Measurements from ENCODE around the gene SEMA3A. TPM values are rescaled to one million over a fixed set of nuclear protein-coding genes. Genes with fewer than 3 reads are reported as not detected.

Gene SEMA3A
- total RNA-seq, 1 experiment from 2014 or later: 14.2 TPM

DNA sequence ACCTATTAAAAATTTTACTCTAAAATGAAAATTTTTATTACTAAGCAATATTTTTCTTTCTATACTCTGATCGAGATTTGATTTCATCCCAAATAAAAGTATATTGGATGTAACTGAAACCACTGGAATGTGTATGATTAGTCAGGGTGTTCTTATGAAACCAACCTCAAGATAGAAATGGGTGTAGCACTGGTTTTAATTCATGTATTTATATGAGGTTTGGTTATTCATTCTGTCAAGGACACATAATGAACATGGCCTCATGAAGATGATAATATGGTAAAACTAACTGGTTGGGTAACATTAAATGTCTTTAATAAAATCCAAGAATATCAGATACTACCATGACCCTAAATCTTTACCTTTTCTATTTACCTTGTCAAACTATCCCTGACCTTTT, 197.7 kb downstream of the SEMA3A start:
- H3K79me2 ChIP-seq (ENCODE audit: insufficient read depth, low read length): no peaks in the 10 kb centered on the region
- H3K27ac ChIP-seq (ENCODE audit: low read depth, low read length): no peak overlapping the region
- intact Hi-C loops (cut with micrococcal nuclease): no loop called here
- no peak for DNase-seq (ENCODE audit: low read depth, low spot score)
- ChIA-PET POLR2A (no interaction called here), CTCF (no interaction called here), RAD21 (ENCODE audit: low non-redundant PET in 1 of 2, low total read pairs in 2 of 2, uncharacterized antibody in 2 of 2, unreplicated experiment in 2 of 2) (no interaction called here)
- no peak for TF ChIP-seq CEBPB (IDR thresholded peaks at IDR 0.05; ENCODE audit: low read depth)
- TF ChIP-seq CBX3 (IDR thresholded peaks at IDR 0.05; ENCODE audit: low read depth): no peak
- no peak for TF ChIP-seq ZFX (IDR thresholded peaks at IDR 0.05)
- TF ChIP-seq, protein P1, sequence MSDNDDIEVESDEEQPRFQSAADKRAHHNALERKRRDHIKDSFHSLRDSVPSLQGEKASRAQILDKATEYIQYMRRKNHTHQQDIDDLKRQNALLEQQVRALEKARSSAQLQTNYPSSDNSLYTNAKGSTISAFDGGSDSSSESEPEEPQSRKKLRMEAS (IDR thresholded peaks at IDR 0.05): no peak
- TF ChIP-seq, protein P2, sequence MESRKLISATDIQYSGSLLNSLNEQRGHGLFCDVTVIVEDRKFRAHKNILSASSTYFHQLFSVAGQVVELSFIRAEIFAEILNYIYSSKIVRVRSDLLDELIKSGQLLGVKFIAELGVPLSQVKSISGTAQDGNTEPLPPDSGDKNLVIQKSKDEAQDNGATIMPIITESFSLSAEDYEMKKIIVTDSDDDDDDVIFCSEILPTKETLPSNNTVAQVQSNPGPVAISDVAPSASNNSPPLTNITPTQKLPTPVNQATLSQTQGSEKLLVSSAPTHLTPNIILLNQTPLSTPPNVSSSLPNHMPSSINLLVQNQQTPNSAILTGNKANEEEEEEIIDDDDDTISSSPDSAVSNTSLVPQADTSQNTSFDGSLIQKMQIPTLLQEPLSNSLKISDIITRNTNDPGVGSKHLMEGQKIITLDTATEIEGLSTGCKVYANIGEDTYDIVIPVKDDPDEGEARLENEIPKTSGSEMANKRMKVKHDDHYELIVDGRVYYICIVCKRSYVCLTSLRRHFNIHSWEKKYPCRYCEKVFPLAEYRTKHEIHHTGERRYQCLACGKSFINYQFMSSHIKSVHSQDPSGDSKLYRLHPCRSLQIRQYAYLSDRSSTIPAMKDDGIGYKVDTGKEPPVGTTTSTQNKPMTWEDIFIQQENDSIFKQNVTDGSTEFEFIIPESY (IDR thresholded peaks at IDR 0.05; ENCODE audit: extremely low read depth, insufficient replicate concordance, low read length): no peak
- TF ChIP-seq EZH2 (IDR thresholded peaks at IDR 0.05): no peak
- no peak for TF ChIP-seq TCF7L2 (IDR thresholded peaks at IDR 0.05; ENCODE audit: borderline replicate concordance, extremely low read depth, insufficient read depth, insufficient read length)
- no peak for TF ChIP-seq POLR2AphosphoS5 (IDR thresholded peaks at IDR 0.05; ENCODE audit: low read depth, low read length)
- TF ChIP-seq RAD21 (IDR thresholded peaks at IDR 0.05; ENCODE audit: low read depth): no peak
- TF ChIP-seq POLR2A (IDR thresholded peaks at IDR 0.05; ENCODE audit: borderline replicate concordance, extremely low read depth, insufficient read depth, insufficient read length): no peak
- no peak for TF ChIP-seq ELF1 (IDR thresholded peaks at IDR 0.05; ENCODE audit: borderline replicate concordance, low read depth)
- no peak for TF ChIP-seq FOSL1 (IDR thresholded peaks at IDR 0.05; ENCODE audit: low read depth)
- TF ChIP-seq EGR1 (IDR thresholded peaks at IDR 0.05; ENCODE audit: low read depth): no peak
- H3K36me3 ChIP-seq (ENCODE audit: control insufficient read depth in 1 of 2, insufficient read depth in 2 of 2, low read length in 2 of 2): no peaks in the 10 kb centered on the region
- H2AFZ ChIP-seq (ENCODE audit: low read depth, low read length, poor library complexity, severe bottlenecking): no peak overlapping the region
- ATAC-seq: no peak
- no peak overlapping the region for H3K4me2 ChIP-seq (ENCODE audit: low read length)
- H3K9me2 ChIP-seq (ENCODE audit: insufficient read depth): no peaks in the 10 kb centered on the region; the same call in 1 of the 2 replicates
- no peaks in the 10 kb centered on the region for H3K27me3 ChIP-seq (ENCODE audit: insufficient read depth, low read length)
- no peak overlapping the region for H3K4me3 ChIP-seq (replicated peaks in 1 of 2; ENCODE audit: low read depth in 1 of 2, low read length in 2 of 2)
- H3K9ac ChIP-seq (ENCODE audit: low read length): no peak overlapping the region
- no TSS peak for BruUV-seq (replicated peaks)
- H3K4me1 ChIP-seq (ENCODE audit: control insufficient read depth in 1 of 2, insufficient read depth in 2 of 2, low read length in 2 of 2): no peaks in the 10 kb centered on the region
- no peaks in the 10 kb centered on the region for H4K20me1 ChIP-seq (ENCODE audit: insufficient read depth)
- no peaks in the 10 kb centered on the region for H3K9me3 ChIP-seq (ENCODE audit: control insufficient read depth in 1 of 2, insufficient read depth in 1 of 2, low read depth in 1 of 2, low read length in 2 of 2)
